ENCODE results near the gene MSL3B.

The MSL3B gene

GRCh38 chr2:233832414-233832813 is 35.8 kb downstream of the MSL3B start:
- Histone ChIP-seq H3K4me1 (ENCODE audit: control insufficient read depth in 1 of 2, insufficient read depth in 2 of 2, low read length in 2 of 2) (no peaks in the 10 kb centered on the region), H3K4me3 (ENCODE audit: low read length in 2 of 2) (no peak overlapping the region), H3K27me3 (ENCODE audit: control insufficient read depth in 1 of 2, insufficient read depth in 2 of 2, low read length in 1 of 2) (no peaks in the 10 kb centered on the region), H3K27ac (ENCODE audit: low read depth in 1 of 2, low read length in 2 of 2) (no peak overlapping the region), H3K9me3 (ENCODE audit: control insufficient read depth, low read length) (no peaks in the 10 kb centered on the region), H3K36me3 (ENCODE audit: control insufficient read depth in 1 of 2, insufficient read depth in 2 of 2, low read length in 1 of 2) (no peaks in the 10 kb centered on the region)
- no peak for ATAC-seq (ENCODE audit: low FRiP score)
- 82 to 83% methylated on average over 9 of the region's 9 CpGs for WGBS, 2 donors
- intact Hi-C loops (cut with DNase I), result no loop called here
- no peak for DNase-seq

GRCh38 chr2:233831861-233832260 is 36.3 kb downstream of the MSL3B start:
- no peaks in the 10 kb centered on the region for H3K4me1 ChIP-seq (ENCODE audit: control insufficient read depth in 1 of 2, insufficient read depth in 2 of 2, low read length in 2 of 2)
- H3K9me3 ChIP-seq (ENCODE audit: control insufficient read depth, low read length), result no peaks in the 10 kb centered on the region
- H3K27me3 ChIP-seq (ENCODE audit: control insufficient read depth in 1 of 2, insufficient read depth in 2 of 2, low read length in 1 of 2), result no peaks in the 10 kb centered on the region
- intact Hi-C loops (cut with DNase I), result no loop called here
- no peak for ATAC-seq (ENCODE audit: low FRiP score)
- no peak overlapping the region for H3K4me3 ChIP-seq (ENCODE audit: low read length in 2 of 2)
- no peak overlapping the region for H3K27ac ChIP-seq (ENCODE audit: low read depth in 1 of 2, low read length in 2 of 2)
- H3K36me3 ChIP-seq (ENCODE audit: control insufficient read depth in 1 of 2, insufficient read depth in 2 of 2, low read length in 1 of 2), result no peaks in the 10 kb centered on the region
- 97% methylated on average over 6 of the region's 6 CpGs for WGBS, 2 donors
- peak in 1 of 2 donors; percentile 13 for DNase-seq

DNA sequence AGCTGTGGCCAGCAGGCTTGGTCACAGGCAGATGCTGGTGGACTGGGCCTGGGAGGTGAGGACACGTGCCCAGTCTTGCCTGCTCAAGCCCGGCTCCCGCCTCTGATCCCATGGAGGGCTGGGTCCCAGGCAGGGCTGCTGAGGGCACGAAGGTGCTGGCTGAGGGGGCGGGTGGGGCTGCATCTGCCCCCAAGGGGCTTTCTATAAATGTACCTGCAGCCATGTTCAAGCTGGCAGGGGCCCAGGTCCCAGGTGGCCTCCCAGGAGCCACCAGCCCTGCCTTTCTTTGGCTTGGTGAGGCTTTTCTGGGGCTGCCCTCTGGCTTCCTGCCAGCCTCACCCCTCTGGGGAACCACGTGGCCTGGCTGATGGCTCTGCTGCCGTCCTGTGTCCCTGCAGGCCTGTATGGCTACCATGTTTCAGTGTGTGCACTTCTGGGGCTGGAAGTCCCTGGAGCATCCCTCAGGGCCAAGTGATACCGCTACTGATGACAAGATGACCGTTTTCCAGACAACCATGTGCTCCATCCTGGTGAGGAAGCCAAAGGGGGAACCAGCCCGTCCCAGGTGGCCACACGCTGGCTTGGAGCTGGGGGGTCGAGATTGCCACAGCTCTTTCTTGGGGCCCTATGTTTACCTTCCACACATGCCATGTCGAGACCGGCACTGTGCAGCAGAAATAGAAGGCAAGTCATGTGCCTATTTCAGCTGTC is 37.0 kb downstream of the MSL3B start:
- DNase-seq, result peak; percentile 42 to 53

GRCh38 chr2:233830111-233830802 is 37.9 kb downstream of the MSL3B start:
- Histone ChIP-seq H3K36me3 (ENCODE audit: control insufficient read depth in 1 of 2, insufficient read depth in 2 of 2, low read length in 1 of 2) (no peaks in the 10 kb centered on the region), H3K27me3 (ENCODE audit: control insufficient read depth in 1 of 2, insufficient read depth in 2 of 2, low read length in 1 of 2) (no peaks in the 10 kb centered on the region), H3K9me3 (ENCODE audit: control insufficient read depth, low read length) (no peaks in the 10 kb centered on the region), H3K4me3 (ENCODE audit: low read length in 2 of 2) (no peak overlapping the region), H3K27ac (ENCODE audit: low read depth in 1 of 2, low read length in 2 of 2) (no peak overlapping the region), H3K4me1 (ENCODE audit: control insufficient read depth in 1 of 2, insufficient read depth in 2 of 2, low read length in 2 of 2) (no peaks in the 10 kb centered on the region)
- intact Hi-C loops (cut with DNase I), result no loop called here
- WGBS, 2 donors, result 92 to 94% methylated on average over 6 of the region's 6 CpGs
- DNase-seq, result peak; percentile 36
- ATAC-seq (ENCODE audit: low FRiP score), result no peak

More for the DNA sequence above, 37.0 kb downstream of the MSL3B start:
- no peak overlapping the region for H3K4me3 ChIP-seq (ENCODE audit: low read length in 2 of 2)
- H3K27ac ChIP-seq (ENCODE audit: low read depth in 1 of 2, low read length in 2 of 2), result no peak overlapping the region
- intact Hi-C loops (cut with DNase I), result no loop called here
- no peaks in the 10 kb centered on the region for H3K4me1 ChIP-seq (ENCODE audit: control insufficient read depth in 1 of 2, insufficient read depth in 2 of 2, low read length in 2 of 2)
- H3K27me3 ChIP-seq (ENCODE audit: control insufficient read depth in 1 of 2, insufficient read depth in 2 of 2, low read length in 1 of 2), result no peaks in the 10 kb centered on the region
- no peak for ATAC-seq (ENCODE audit: low FRiP score)
- 73 to 80% methylated on average over 14 of the region's 14 CpGs for WGBS, 2 donors
- no peaks in the 10 kb centered on the region for H3K9me3 ChIP-seq (ENCODE audit: control insufficient read depth, low read length)
- H3K36me3 ChIP-seq (ENCODE audit: control insufficient read depth in 1 of 2, insufficient read depth in 2 of 2, low read length in 1 of 2), result no peaks in the 10 kb centered on the region

GRCh38 chr2:233829193-233830110 is 38.7 kb downstream of the MSL3B start:
- Histone ChIP-seq H3K4me3 (ENCODE audit: low read length in 2 of 2) (no peak overlapping the region), H3K9me3 (ENCODE audit: control insufficient read depth, low read length) (no peaks in the 10 kb centered on the region), H3K36me3 (ENCODE audit: control insufficient read depth in 1 of 2, insufficient read depth in 2 of 2, low read length in 1 of 2) (no peaks in the 10 kb centered on the region), H3K27ac (ENCODE audit: low read depth in 1 of 2, low read length in 2 of 2) (no peak overlapping the region), H3K4me1 (ENCODE audit: control insufficient read depth in 1 of 2, insufficient read depth in 2 of 2, low read length in 2 of 2) (no peaks in the 10 kb centered on the region), H3K27me3 (ENCODE audit: control insufficient read depth in 1 of 2, insufficient read depth in 2 of 2, low read length in 1 of 2) (no peaks in the 10 kb centered on the region)
- 87 to 88% methylated on average over 15 of the region's 15 CpGs for WGBS, 2 donors
- ATAC-seq (ENCODE audit: low FRiP score) (peak; percentile 41), DNase-seq (peak; percentile 32 to 55)
- intact Hi-C loops (cut with DNase I), result no loop called here

GRCh38 chr2:233828546-233829192 is 39.5 kb downstream of the MSL3B start:
- WGBS, 2 donors, result 80 to 82% methylated on average over 24 of the region's 24 CpGs
- no peak for ATAC-seq (ENCODE audit: low FRiP score)
- H3K4me1 ChIP-seq (ENCODE audit: control insufficient read depth in 1 of 2, insufficient read depth in 2 of 2, low read length in 2 of 2), result no peaks in the 10 kb centered on the region
- no peaks in the 10 kb centered on the region for H3K36me3 ChIP-seq (ENCODE audit: control insufficient read depth in 1 of 2, insufficient read depth in 2 of 2, low read length in 1 of 2)
- H3K4me3 ChIP-seq (ENCODE audit: low read length in 2 of 2), result no peak overlapping the region
- no peaks in the 10 kb centered on the region for H3K9me3 ChIP-seq (ENCODE audit: control insufficient read depth, low read length)
- no peak overlapping the region for H3K27ac ChIP-seq (ENCODE audit: low read depth in 1 of 2, low read length in 2 of 2)
- H3K27me3 ChIP-seq (ENCODE audit: control insufficient read depth in 1 of 2, insufficient read depth in 2 of 2, low read length in 1 of 2), result no peaks in the 10 kb centered on the region
- intact Hi-C loops (cut with DNase I), result no loop called here
- DNase-seq, result peak; percentile 41 to 66

- Histone ChIP-seq H3K4me1 (ENCODE audit: control insufficient read depth in 1 of 2, insufficient read depth in 2 of 2, low read length in 2 of 2) (no peaks in the 10 kb centered on the region), H3K27me3 (ENCODE audit: control insufficient read depth in 1 of 2, insufficient read depth in 2 of 2, low read length in 1 of 2) (no peaks in the 10 kb centered on the region), H3K9me3 (ENCODE audit: control insufficient read depth, low read length) (no peaks in the 10 kb centered on the region), H3K27ac (ENCODE audit: low read depth in 1 of 2, low read length in 2 of 2) (no peak overlapping the region), H3K36me3 (ENCODE audit: control insufficient read depth in 1 of 2, insufficient read depth in 2 of 2, low read length in 1 of 2) (no peaks in the 10 kb centered on the region), H3K4me3 (ENCODE audit: low read length in 2 of 2) (no peak overlapping the region)
- 76 to 81% methylated on average over 7 of the region's 7 CpGs for WGBS, 2 donors
- intact Hi-C loops (cut with DNase I), result no loop called here
- no peak for ATAC-seq (ENCODE audit: low FRiP score)
- DNase-seq, result peak; percentile 6 to 23
These were observed 43.8 kb downstream of the MSL3B start for GRCh38 chr2:233824373-233824772.

GRCh38 chr2:233823731-233824121 is 44.5 kb downstream of the MSL3B start:
- H3K27ac ChIP-seq (ENCODE audit: low read depth in 1 of 2, low read length in 2 of 2), result no peak overlapping the region
- intact Hi-C loops (cut with DNase I), result no loop called here
- H3K36me3 ChIP-seq (ENCODE audit: control insufficient read depth in 1 of 2, insufficient read depth in 2 of 2, low read length in 1 of 2), result no peaks in the 10 kb centered on the region
- DNase-seq (peak; percentile 35 to 69), ATAC-seq (ENCODE audit: low FRiP score) (no peak)
- H3K9me3 ChIP-seq (ENCODE audit: control insufficient read depth, low read length), result no peaks in the 10 kb centered on the region
- H3K4me3 ChIP-seq (ENCODE audit: low read length in 2 of 2), result no peak overlapping the region
- H3K4me1 ChIP-seq (ENCODE audit: control insufficient read depth in 1 of 2, insufficient read depth in 2 of 2, low read length in 2 of 2), result no peaks in the 10 kb centered on the region
- no peaks in the 10 kb centered on the region for H3K27me3 ChIP-seq (ENCODE audit: control insufficient read depth in 1 of 2, insufficient read depth in 2 of 2, low read length in 1 of 2)
- 86 to 93% methylated on average over 8 of the region's 8 CpGs for WGBS, 2 donors

Measured in aorta (tissue), 5 donors.